ENCODE results near the gene CENPX. TPM values are rescaled to one million over a fixed set of nuclear protein-coding genes. Genes with fewer than 3 reads are reported as not detected.

The CENPX gene
- total RNA-seq, 1 experiment from 2014 or later, result 180 TPM

DNA sequence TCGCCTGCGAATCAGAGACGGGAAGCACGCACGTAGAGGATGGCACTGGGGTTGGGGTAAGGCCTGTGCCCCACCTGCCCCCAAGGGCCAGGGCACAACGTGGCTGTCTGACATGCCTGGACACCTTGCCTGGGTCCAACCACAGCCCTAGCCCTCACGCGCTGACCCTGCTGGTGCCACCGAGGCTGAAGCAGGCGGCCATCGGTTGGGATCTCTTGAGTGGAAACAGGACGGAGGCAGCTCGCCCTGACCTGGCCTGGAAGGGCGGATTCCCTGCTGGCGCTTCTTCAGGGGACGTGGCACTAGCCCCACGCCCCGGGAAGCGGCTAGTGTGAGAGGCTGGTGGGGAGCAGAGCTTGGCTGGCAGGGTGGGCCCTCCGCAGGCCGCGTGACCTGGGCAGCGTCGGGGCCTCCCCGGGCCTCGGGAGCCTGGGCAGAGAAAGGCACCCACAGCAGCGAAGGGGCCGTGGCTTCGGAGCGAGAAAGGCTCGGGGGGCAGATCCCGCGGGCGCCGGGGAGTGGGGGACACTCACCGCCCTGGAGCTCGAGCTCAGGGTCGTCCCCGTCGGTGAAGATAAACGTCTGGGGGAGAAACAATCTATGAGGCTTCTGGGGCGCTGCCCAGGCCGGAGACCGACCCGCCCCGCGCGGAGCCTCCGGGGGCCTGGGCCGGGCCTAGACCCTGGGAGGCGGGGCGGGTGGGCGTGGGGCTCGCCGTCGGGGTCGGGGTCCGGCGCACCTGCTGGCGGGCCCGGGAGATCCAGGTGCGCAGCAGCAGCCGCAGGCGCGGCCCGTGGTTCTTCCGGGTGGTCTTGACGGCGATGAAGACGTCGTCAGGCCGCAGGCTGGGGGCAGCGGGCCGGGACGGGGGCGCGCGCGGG lies 28.3 kb upstream of the CENPX start:
- H3K36me3 ChIP-seq, result peaks cover 77% of the 10 kb centered on the region
- no peak overlapping the region for H3K27ac ChIP-seq
- no peaks in the 10 kb centered on the region for H3K27me3 ChIP-seq (replicated peaks)
- H3K9me3 ChIP-seq (replicated peaks), result no peaks in the 10 kb centered on the region
- H3K4me1 ChIP-seq (replicated peaks), result peaks cover 28% of the 10 kb centered on the region
- H3K4me3 ChIP-seq, result peak overlapping the region; percentile 100
- DNase-seq (ENCODE audit: low read depth in 1 of 2, low spot score in 2 of 2), result no peak

DNA sequence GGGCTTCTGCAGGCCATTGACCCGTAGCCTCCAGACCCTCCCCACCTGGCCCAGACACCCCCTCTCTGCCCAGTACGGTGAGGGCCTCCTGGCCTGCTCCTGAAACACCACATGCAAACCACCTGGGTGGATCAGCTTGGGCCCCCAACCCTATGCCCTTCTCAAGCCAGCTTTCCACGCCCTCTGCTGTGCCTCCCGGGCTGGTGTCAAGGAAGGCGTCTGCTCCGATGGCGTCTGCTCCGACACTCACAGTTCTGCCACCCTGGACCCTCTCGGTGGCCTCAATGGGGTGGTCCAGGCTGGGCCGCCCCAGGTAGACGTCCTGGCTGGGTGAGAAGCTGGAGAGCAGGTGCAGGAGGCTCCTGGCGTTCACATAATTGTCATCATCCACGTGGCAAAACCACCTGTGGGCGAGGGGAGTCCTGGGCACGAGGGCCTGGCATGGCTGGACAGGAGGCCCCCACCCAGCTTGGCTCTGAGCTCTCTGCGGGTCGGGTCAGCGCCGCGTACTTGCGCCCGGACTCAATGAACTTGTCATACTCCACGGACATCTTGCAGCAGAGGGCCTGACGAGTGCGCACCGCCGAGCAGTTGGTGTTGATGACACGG lies 27.6 kb upstream of the CENPX start:
- H3K4me3 ChIP-seq, result peak overlapping the region; percentile 100
- H3K27ac ChIP-seq, result no peak overlapping the region
- DNase-seq (ENCODE audit: low read depth in 1 of 2, low spot score in 2 of 2), result no peak
- peaks cover 71% of the 10 kb centered on the region for H3K36me3 ChIP-seq
- no peaks in the 10 kb centered on the region for H3K9me3 ChIP-seq (replicated peaks)
- no peaks in the 10 kb centered on the region for H3K27me3 ChIP-seq (replicated peaks)
- peaks cover 28% of the 10 kb centered on the region for H3K4me1 ChIP-seq (replicated peaks)

GRCh38 chr17:82049521-82049971 lies 26.9 kb upstream of the CENPX start:
- no peaks in the 10 kb centered on the region for H3K27me3 ChIP-seq (replicated peaks)
- no peak for DNase-seq (ENCODE audit: low read depth in 1 of 2, low spot score in 2 of 2)
- no peaks in the 10 kb centered on the region for H3K9me3 ChIP-seq (replicated peaks)
- H3K4me3 ChIP-seq, result no peak overlapping the region; the same call in 1 of the 2 replicates
- H3K36me3 ChIP-seq, result peaks cover 64% of the 10 kb centered on the region
- H3K4me1 ChIP-seq (replicated peaks), result peaks cover 28% of the 10 kb centered on the region
- H3K27ac ChIP-seq, result no peak overlapping the region

DNA sequence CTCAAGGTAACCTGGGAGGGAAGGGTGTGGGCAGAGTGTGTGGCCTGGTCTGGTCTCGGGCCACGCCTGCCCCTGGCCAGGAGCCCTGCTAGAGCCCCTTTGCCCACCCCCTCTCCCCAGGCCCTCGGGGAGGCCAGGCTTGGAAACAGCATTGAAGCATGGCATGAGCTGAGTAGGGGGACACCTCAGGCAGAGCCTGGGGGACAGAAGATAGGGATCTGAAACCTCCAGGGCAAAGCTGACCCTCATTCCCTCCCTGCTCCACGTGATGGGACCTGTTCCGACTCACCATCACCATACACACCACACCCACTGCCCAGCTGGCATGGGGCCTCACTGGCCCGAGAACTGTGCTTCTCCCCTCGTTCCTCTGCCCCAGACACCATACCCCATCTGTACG lies 26.4 kb upstream of the CENPX start:
- Histone ChIP-seq H3K27ac (no peak overlapping the region), H3K4me3 (no peak overlapping the region), H3K36me3 (peaks cover 60% of the 10 kb centered on the region), H3K9me3 (replicated peaks) (no peaks in the 10 kb centered on the region), H3K4me1 (replicated peaks) (peaks cover 28% of the 10 kb centered on the region), H3K27me3 (replicated peaks) (no peaks in the 10 kb centered on the region)
- DNase-seq (ENCODE audit: low read depth in 1 of 2, low spot score in 2 of 2), result no peak

DNA sequence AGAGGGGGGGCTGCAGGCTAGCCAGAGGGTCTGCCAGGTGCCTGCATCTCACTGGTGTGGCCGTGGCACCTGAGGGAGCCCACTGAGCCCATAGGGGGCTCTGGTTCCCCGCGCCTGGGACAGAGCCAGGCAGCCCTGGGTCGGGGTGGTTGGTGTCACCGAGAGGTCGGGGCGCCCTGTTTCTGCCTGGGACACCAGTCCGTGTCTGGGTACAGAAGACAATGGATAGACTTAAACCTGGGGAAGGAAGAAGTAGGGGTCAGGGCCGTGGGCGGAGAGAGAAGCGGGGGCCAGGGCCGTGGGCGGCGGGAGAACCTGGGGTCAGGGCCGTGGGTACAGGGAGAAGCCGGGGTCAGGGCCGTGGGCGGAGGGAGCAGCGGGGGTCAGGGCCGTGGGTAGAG lies 25.9 kb upstream of the CENPX start:
- Histone ChIP-seq H3K27me3 (replicated peaks) (no peaks in the 10 kb centered on the region), H3K36me3 (peaks cover 54% of the 10 kb centered on the region), H3K4me3 (no peak overlapping the region), H3K27ac (no peak overlapping the region), H3K4me1 (replicated peaks) (peaks cover 25% of the 10 kb centered on the region), H3K9me3 (replicated peaks) (no peaks in the 10 kb centered on the region)
- no peak for DNase-seq (ENCODE audit: low read depth in 1 of 2, low spot score in 2 of 2)

DNA sequence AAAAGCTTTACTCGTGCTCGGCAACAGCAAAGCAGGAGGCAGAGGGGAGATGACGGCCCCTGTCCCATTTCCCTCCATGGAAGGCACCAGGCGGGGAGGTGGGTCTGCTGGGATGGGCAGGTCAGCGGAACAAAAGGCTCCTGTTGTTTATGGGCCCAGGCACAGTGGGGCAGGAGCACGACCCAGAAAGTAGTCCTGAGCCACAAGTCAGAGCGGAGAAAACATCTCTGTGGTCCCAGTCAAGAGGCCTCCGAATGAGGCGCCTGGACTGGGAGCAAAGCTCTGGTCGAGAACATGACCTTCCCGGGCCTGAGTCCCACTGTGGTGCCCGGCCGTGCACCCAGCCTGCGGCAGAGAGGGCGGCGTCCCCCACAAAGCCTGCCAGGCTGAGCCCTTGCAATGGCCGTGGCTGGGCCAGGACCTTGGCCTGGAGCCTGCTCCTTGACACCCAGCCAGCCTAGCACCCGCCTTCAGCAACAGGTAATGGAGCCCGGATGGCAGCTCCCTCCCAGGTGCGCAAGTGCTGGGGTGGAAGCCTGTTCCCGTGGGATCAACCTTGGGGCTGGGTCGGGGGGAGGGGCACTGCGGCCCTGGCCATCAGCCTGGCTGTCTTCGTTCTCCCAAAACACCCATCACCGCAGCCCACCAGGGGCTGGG lies 25.4 kb upstream of the CENPX start:
- H3K9me3 ChIP-seq (replicated peaks), result no peaks in the 10 kb centered on the region
- no peaks in the 10 kb centered on the region for H3K27me3 ChIP-seq (replicated peaks)
- H3K4me1 ChIP-seq (replicated peaks), result peaks cover 20% of the 10 kb centered on the region
- DNase-seq (ENCODE audit: low read depth in 1 of 2, low spot score in 2 of 2), result no peak
- H3K27ac ChIP-seq, result no peak overlapping the region
- no peak overlapping the region for H3K4me3 ChIP-seq
- H3K36me3 ChIP-seq, result peaks cover 49% of the 10 kb centered on the region

DNA sequence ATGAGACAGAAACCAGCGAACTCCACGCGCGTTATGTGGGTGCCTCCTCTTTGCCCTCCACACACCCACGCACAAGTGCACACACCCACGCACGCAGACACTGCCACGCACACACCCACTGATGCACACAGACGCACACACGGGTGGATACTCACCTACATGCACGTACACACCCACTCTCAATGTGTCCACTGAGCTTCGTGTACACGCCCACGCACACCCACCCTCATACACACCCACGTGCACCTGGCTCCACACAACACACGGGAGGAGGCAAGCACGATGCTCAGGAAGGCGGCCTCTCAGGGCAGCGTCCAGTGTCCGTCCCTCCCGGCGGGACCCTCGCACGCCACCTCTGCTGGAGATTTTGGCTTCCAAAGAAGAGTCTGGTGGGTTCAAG lies 24.7 kb upstream of the CENPX start:
- peaks cover 14% of the 10 kb centered on the region for H3K4me1 ChIP-seq (replicated peaks)
- H3K27ac ChIP-seq, result no peak overlapping the region
- H3K27me3 ChIP-seq (replicated peaks), result no peaks in the 10 kb centered on the region
- no peak for DNase-seq (ENCODE audit: low read depth in 1 of 2, low spot score in 2 of 2)
- H3K36me3 ChIP-seq, result peaks cover 48% of the 10 kb centered on the region
- H3K9me3 ChIP-seq (replicated peaks), result no peaks in the 10 kb centered on the region
- no peak overlapping the region for H3K4me3 ChIP-seq

DNA sequence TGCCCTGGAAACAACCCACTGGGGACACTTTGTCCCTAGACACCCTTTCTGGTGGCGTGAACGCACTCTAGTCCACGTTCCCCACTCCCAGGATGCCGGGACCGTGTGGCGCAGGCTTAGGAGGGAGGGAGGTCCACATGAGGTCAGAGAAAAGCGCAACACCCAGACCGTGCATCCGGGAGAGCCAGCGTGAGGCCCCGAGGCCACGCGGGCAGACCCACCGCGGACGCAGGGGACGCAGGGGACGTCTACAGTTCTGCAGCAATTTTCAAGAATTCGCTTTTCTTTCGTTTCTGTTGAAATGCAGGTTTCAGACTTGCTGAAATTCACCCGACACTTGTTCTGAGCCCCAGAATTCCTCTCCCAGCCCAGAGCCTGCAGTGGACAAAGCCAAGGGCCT lies 24.2 kb upstream of the CENPX start:
- H3K4me3 ChIP-seq, result no peak overlapping the region
- no peak overlapping the region for H3K27ac ChIP-seq
- H3K9me3 ChIP-seq (replicated peaks), result no peaks in the 10 kb centered on the region
- no peak for DNase-seq (ENCODE audit: low read depth in 1 of 2, low spot score in 2 of 2)
- H3K36me3 ChIP-seq, result peaks cover 43% of the 10 kb centered on the region
- no peaks in the 10 kb centered on the region for H3K27me3 ChIP-seq (replicated peaks)
- H3K4me1 ChIP-seq (replicated peaks), result peaks cover 11% of the 10 kb centered on the region

DNA sequence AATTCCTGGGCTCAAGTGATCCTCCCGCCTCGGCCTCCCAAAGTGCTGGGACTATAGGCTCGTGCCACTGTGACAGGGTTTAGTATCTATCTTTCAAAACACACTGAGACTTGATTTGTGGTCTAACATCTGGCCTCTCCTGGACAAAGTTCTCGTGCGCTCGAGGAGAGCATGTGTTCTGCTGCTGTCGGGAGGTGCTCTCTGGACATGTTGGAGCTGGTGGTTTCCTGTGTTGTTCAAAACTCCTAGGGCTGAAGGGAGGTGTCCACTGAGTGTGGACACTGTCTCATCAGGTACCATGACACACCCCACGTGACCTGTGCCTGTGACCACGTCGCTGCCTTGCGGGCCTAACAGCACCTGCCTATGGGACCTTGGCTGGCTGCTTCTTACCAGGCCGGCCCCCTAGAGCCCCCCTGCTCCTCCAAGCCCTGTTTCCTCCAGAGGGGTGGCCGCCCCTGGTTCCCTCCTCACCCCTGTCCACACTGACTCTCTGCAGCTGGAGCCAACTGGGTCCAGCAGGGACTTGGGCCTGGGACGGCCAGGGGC lies 23.3 kb upstream of the CENPX start:
- Histone ChIP-seq H3K27ac (no peak overlapping the region), H3K4me1 (replicated peaks) (peaks cover 8% of the 10 kb centered on the region), H3K4me3 (no peak overlapping the region), H3K36me3 (peaks cover 40% of the 10 kb centered on the region), H3K9me3 (replicated peaks) (no peaks in the 10 kb centered on the region), H3K27me3 (replicated peaks) (no peaks in the 10 kb centered on the region)
- DNase-seq (ENCODE audit: low read depth in 1 of 2, low spot score in 2 of 2), result no peak

DNA sequence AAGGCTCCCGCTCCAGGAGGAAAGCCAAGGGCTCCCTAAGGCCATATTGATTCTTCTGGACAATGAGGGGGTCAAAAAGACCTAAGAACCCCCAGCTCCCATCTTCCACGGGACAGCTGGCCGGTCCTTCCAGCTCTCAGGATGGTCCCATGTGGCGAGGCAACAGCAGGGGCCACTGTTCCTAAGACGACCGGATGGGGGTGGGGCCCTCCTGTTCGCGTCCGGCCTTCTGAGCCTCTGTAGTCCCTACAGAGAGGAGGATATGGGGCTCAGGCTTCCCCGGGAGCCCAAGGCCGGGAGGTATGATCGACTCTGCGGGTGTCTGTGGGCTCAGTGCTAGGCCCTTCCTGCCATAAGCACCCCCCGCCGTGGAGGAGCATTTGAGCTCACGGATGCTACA lies 20.8 kb upstream of the CENPX start:
- Histone ChIP-seq H3K36me3 (peaks cover 16% of the 10 kb centered on the region), H3K9me3 (replicated peaks) (no peaks in the 10 kb centered on the region), H3K4me1 (replicated peaks) (no peaks in the 10 kb centered on the region), H3K27ac (no peak overlapping the region), H3K4me3 (no peak overlapping the region), H3K27me3 (replicated peaks) (no peaks in the 10 kb centered on the region)
- DNase-seq (ENCODE audit: low read depth in 1 of 2, low spot score in 2 of 2), result no peak

GRCh38 chr17:82042649-82043048 lies 20.0 kb upstream of the CENPX start:
- H3K4me1 ChIP-seq (replicated peaks), result peaks cover 5% of the 10 kb centered on the region
- no peak for DNase-seq (ENCODE audit: low read depth in 1 of 2, low spot score in 2 of 2)
- H3K27ac ChIP-seq, result no peak overlapping the region
- no peaks in the 10 kb centered on the region for H3K27me3 ChIP-seq (replicated peaks)
- H3K4me3 ChIP-seq, result no peak overlapping the region
- H3K9me3 ChIP-seq (replicated peaks), result no peaks in the 10 kb centered on the region
- H3K36me3 ChIP-seq, result peaks cover 7% of the 10 kb centered on the region

DNA sequence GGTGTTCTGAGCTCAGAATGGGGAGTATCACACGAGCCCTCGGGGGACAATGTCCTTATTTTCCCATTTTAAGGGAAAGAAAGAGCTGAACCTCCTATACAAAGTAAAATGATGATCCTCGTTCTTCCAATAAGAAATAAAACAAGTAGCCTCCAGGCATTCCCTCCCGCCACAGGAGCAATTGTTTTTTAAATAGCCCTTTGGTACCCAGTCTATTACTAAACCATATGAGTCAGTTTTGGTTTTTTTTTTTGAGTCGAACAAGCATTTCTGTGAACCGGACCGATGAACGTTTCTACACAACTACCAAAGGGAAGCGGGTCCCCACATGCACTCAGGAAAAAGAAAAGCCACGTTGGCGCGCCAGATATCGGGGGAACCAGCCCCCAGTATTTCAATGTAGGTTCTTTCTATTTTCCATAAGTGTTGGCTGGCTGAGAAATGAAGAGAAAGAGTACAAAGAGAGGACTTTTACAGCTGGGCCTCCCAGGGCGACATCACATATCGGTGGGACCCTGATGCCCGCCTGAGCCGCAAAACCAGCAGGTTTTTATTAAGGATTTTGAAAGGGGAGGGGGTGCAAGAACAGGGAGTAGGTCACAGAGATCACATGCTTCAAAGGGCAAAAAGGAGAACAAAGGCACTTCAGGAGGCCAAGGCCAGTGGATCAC lies 18.6 kb upstream of the CENPX start:
- no peaks in the 10 kb centered on the region for H3K27me3 ChIP-seq (replicated peaks)
- no peaks in the 10 kb centered on the region for H3K9me3 ChIP-seq (replicated peaks)
- DNase-seq (ENCODE audit: low read depth in 1 of 2, low spot score in 2 of 2), result no peak
- no peak overlapping the region for H3K4me3 ChIP-seq
- no peak overlapping the region for H3K27ac ChIP-seq
- H3K4me1 ChIP-seq (replicated peaks), result peaks cover 13% of the 10 kb centered on the region
- peaks cover 9% of the 10 kb centered on the region for H3K36me3 ChIP-seq

GRCh38 chr17:82039695-82040299 lies 17.1 kb upstream of the CENPX start:
- Histone ChIP-seq H3K36me3 (peaks cover 22% of the 10 kb centered on the region), H3K27me3 (replicated peaks) (no peaks in the 10 kb centered on the region), H3K27ac (no peak overlapping the region), H3K4me1 (replicated peaks) (peaks cover 16% of the 10 kb centered on the region), H3K4me3 (no peak overlapping the region), H3K9me3 (replicated peaks) (no peaks in the 10 kb centered on the region)
- no peak for DNase-seq (ENCODE audit: low read depth in 1 of 2, low spot score in 2 of 2)
